GM21381 (cell line): Measurements from ENCODE around the gene RMI1.

Experiments
- ATAC-seq: cut with Tn5 transposase; IDR thresholded peaks from one replicate; pipeline ENCODE4 v1.9.1; 2021; ENCODE audit warnings: mild to moderate bottlenecking, moderate library complexity; ENCODE audit not compliant: unreplicated experiment

The RMI1 gene

DNA sequence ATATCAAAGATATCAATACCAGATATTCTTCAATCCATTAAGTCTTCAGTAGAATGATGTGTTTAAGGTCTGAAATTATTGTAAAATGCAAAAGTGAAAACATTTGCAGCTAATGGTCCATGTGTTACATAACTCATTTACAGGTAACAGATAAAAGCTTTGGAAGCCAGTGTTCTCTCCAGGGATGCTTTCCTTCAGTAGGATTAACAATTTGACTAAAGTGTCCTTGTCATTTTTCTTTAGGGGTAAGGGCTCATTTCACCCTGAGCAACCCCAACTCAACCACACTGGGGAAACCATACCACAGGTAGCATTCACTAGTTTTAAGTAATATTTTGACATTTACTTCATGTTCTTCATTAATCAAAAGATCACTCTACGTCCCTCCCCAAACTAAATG lies 13.5 kb upstream of the RMI1 start:
- no peak for ATAC-seq

DNA sequence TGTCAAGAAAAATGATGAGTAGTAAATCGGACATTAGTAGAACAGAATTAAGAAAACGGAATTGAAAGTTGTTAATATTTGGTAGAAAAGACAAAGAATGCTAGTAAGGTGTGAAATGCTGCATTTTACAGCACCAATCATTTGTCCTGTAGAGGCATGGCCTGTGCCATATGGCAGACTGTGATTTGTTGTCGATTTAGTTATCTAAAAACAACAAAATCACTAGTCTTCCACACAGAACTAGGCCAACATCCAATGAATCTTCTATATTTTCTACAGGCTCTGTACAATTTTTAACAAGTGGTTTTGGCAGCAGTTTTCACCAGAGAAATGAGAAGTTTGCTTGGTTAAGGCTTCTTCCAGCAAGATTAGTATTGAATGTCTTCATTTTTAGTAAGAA lies 11.0 kb upstream of the RMI1 start:
- no peak for ATAC-seq

DNA sequence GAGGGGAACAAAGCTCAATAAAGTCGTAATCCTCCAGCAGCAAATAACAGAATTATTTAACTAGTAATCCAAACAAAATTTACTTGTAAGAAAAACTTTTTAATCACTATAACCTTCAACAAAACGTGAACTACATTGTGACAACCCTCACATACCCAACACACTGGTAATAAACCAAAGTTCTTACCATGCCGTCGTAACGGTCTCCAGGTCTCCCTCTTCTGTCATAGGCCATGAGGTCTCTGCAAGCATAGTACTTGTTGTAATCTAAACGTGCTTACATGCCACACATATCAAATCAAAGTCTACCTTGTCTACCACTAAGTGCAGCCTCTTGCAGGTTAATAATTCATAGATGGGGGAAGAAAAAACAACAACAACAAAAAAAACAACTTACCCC lies 9.1 kb upstream of the RMI1 start:
- ATAC-seq: no peak

DNA sequence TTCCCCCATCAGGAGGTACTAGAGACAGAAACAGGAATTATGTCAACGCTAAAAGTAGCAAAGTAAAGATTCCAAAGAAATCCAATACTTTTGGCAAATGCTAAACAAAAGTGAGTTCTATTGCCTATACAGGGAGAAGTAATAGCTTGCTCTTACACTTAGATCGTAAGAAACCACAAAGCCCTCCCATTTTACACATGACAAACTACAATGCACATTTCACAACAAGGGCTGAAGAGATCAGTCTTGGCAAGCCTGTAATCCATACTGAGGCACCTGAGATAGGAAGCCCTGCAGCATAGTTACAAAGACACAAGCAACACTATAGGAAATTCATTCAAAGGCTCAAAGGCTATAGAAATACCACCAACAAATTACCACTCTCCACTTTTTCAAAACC lies 8.3 kb upstream of the RMI1 start:
- ATAC-seq: no peak

DNA sequence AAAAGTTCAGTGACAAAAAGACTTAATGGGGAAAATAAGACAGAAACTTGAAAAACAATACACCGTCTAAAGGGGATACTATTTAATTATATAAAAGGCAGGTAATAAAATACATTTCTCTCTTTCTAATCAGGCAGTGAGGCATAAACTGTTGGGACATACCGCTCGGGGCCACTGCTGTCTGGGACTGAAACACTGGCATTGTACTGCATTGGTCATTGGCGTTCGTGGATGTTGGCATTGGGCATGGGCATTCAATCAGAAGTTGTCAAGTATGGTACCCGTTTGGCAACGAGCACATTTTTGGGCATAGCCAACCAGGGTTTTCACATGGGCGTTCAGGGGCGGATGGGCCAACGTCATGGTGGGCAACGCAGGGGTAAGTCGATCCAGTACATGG lies 5.3 kb upstream of the RMI1 start:
- no peak for ATAC-seq

DNA sequence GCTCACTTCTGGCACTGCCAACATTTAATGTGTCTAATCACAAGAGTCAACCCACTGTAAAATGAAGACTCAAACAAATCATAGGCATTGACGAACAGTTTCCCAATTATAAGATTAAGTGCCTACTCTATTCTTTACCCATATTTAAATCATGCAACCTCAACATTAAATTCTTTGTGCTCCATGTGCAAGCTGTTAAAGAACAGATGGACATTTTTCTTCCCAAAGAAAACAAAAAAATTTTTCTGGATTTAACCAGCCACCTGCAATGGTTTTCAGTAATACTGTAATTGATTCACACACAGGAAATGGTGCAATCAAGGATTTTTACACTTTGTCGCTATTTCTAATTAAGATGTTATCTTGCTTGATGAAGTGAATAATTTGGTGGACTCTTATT lies 4.2 kb upstream of the RMI1 start:
- ATAC-seq: no peak

DNA sequence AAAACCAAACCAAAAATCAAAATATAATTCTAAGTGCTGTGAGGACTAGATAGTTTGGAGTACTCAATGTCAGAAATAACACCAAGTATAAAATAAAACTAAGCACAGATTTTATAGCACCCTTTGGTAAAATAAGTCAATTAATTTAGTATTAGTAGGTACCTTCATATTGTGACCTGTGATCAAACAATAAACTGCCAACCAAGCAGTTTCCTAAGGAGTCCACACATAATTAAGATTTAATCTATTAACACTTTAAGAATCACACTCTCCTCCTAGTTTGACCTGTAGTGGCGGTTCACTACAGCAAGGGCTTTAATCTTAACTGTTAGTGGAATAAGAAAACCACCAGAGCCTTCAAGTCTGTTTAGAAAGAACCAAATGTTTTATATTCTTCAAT lies 3.4 kb upstream of the RMI1 start:
- no peak for ATAC-seq

DNA sequence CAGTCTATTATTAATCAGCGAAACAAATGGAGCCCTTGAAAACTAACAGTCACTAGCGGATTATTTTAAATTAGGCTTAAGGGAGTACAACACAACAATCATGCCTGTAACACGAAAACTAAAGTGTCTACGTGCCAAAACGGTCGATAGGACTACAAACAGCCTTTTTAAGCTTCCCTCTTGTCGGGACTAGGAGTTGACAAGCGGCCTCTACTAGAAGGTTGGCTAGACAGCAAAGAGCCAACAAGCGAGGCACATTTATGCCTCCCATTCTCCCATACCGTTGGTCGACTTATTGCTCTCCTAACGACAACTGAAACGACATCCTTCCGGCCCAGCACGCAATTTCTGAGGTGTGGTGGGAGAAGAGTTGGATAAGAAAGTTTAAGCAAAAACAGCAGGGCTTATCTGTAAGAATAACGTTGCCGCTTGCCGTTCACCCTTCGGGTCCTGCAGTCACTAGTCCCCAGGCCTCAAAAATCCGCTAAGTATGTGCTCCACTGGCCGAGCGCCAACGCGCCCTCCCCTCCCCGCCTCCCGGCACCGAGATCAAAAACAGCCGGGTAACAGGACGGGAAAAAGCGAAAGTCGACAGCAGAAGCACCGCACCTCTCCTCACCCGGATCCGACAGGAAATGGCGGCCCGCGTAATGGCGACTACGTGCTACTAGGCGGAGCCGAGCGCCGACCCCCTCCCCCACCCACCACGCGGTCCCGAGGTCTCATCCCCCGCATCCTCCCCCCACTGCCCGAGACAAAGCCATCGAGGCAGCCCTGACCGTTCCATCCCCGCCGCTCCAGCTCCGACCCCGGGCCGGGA lies 1.4 kb upstream of the RMI1 start:
- ATAC-seq: peak; percentile 30

DNA sequence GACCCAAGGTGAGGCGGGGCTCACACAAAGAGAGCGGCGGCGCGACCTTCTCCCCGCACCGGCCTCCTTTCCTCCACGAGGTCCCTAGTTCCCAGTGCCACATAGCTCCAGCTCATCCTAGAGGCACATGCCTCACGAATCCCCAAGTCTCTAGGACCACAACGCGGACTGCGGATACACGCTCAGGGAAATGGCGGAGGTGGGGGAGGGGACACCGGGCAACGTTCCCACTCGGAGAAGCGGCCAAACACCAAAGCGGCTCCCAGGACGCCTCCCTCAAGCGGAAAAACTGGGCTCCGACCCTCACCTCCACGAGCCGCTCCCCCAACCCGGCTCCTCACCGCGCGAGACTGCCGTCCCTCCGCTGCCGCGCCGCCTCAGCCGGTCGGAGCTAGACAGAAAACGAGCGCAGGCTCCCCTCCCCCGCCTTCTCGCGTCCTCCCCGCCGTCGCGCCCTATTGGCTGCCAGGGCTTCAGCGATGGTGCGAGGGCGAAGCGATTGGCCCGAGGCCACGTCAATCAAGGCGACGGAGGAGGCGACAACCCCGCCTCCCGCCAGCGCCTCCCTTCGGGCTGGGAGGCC lies 702 bp upstream of the RMI1 start, which contains the start of gene HNRNPK:
TSS of gene HNRNPK (minus strand) at position 404 of the 583 bp plus-strand sequence. CDS start 1,963 bp downstream, outside the sequence.
- ATAC-seq: peak; percentile 80

DNA sequence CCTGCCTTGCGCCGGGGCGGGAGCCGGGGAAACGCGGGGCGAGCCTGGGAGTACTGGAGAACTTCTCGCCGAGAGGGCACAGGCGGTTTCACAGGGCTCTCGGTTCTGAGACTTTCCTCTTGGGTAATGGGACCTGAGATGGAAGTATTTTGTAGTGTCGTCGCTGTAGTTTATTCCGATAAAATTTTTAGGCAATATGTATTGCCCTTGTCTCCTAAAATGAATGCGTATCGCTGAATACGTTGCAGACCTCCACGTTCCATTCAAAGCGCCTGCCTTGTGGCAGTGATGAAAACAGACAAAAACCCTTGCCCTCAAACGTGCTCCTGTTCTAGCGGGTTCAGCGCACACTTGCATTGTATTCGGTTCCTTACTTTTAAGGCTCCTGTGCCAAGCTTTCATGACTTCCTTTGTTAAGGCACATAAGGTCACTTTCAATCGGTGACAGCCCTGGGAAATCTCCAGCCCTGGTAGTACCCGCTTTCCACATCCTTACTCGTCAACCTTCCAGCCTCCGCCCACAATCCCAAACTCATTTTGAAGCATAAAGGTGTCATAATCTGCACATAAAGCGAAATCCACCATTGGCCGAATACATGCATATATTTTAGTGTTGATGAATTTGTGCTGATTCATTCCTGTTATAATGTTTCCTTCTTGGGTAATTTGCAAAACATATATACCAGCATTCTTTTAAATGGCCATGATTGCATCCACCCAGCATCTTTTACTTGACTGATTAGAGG lies 694 bp downstream of the RMI1 start:
- no peak for ATAC-seq

DNA sequence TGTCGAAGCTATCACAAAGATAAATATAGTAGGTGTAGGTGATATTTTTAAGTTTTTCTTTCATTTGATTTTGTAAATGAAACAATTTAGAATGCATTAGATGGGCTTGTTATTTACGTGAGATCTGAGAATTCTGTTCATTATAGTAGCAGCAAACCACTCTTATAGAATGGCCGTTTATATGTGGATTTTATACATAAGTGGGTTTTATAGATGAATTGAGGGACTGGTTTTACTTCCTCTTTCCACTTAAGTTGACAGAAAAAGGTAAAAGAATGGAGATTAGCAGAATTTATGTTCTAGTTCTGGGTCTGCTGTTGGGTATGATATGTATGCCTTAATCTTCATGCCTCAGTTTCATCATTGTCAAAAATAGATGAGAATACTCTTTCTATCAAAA lies 5.6 kb downstream of the RMI1 start:
- no peak for ATAC-seq

DNA sequence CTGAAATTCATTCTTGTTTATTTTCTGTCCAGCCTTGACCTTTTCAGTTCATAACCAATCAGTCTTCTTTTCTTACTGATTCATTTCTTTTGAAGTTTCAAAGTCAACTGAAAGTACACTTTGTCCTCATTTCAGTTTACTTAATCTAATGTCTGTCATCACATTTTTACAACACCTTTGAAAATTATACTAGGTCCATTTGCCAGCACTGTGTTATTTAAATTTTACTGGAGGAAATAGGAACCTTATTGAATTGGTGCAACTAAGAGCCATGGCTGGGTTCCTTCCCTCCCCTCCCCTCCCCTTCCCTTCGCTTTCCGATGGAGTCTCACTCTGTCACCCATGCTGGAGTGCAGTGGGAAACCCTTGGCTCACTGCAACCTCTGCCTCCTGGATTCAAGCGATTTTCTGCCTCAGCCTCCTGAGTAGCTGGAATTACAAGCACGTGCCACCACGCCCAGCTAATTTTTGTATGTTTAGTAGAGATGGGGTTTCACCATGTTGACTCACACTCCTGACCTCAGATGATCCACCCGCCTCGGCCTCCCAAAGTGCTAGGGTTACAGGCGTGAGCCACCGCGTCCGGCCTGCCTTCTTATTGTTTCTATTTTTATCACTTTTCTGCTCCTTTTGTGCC lies 6.3 kb downstream of the RMI1 start:
- ATAC-seq: no peak

DNA sequence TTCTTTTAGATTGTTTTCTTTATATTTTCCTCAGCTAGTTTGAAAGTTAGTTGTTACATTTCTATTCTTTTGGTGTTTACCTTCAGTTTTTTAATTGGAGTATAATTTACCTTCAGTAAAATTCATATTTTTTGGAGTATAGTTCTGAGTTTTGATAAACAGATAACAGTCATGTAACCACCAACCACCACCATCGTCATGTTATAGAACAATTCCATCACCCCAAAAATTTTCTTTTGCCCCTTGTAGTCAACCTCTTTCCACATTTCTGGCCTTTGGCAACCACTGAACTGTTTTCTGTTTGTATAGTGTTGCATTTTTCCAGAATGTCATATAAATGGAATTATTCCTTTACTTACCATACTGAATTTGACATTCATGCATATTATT lies 6.8 kb downstream of the RMI1 start:
- no peak for ATAC-seq

DNA sequence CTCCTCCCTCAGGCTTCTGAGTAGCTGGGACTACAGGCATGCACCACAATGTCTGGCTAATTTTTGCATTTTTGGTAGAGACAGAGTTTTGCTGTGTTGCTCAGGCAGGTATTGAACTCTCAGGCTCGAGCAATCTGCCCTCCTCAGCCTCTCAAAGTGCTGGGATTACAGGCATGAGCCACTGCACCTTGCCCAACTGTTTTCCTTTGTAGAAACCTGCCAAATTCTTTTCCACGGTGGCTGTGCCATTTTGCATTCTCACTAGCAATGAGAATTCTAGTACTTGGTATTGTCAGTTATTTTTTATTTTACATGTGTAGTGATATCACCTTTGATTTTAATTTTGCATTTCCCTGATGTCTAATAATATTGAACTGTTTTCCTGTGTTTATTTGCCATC lies 7.8 kb downstream of the RMI1 start:
- no peak for ATAC-seq

DNA sequence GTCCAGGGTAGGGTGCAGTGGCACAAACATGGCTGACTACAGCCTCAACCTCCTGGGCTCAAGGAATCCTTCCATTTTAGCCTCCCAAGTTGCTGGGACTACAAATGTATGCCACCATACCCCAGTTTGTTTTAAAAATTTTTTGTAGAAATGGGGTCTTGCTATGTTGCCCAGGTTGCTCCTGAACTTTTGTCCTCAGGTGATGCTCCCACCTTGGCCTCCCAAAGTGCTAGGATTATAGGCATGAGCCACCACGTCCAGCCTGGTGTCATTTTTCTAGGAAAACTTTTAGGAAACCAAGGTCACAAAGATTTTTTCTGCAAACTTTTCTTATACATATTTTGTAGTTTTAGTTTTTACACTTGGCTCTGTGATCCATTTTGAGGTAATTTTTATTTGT lies 10.8 kb downstream of the RMI1 start:
- ATAC-seq: no peak

DNA sequence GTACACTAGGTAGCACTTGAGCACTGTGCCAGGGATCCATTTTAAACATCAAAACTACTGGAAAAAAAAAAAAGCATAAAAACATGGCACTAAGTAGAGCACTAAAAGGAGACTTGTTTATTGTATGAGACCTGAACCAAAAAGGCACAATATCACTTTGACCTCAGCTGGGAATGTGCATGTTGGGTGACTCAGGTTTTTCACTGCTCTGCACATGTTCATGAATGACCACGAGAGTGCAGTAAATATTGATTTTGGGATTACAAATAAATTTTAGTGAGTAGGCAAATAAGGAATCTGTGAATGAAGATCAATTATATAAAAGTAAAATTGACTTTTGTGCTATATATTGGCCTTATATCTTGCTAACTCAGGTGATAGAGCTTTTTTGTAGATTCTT lies 11.8 kb downstream of the RMI1 start:
- ATAC-seq: no peak

DNA sequence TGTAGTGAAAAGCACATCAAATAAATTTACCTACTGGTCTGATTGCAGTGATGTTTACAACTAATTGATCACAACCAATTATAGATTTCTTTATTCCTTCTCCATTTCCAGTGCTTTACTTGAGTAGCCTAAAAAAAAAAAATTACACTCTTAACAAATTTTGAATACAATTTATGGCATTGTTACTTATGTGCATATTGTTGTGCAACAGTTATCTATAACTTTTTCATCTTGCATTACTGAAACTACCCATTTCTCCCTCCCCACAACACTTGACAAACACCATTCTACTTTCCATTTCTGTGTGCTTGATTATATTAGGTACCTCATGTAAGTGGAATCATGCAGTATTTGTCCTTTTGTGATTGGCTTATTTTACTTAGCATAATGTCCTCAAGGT lies 12.3 kb downstream of the RMI1 start:
- ATAC-seq: no peak

DNA sequence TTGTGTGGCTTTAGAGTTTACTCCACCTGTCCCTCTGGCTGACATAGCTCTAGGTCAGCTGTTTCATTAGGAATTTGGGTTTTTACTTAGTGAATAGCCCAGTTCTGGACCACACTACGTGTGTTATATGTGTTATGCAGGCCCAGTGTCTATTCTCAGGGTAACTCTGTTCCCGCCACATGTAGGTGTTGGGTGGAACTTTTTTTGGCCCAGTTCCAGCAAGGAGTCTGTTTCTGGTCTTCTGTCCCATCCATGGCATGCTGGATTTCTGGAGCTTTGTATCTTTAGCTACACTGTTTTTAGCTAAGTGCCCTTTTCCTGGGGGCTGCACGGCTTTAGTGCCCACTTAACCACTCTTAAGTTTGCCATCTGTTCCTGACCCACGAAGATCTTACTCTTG lies 15.5 kb downstream of the RMI1 start:
- no peak for ATAC-seq

DNA sequence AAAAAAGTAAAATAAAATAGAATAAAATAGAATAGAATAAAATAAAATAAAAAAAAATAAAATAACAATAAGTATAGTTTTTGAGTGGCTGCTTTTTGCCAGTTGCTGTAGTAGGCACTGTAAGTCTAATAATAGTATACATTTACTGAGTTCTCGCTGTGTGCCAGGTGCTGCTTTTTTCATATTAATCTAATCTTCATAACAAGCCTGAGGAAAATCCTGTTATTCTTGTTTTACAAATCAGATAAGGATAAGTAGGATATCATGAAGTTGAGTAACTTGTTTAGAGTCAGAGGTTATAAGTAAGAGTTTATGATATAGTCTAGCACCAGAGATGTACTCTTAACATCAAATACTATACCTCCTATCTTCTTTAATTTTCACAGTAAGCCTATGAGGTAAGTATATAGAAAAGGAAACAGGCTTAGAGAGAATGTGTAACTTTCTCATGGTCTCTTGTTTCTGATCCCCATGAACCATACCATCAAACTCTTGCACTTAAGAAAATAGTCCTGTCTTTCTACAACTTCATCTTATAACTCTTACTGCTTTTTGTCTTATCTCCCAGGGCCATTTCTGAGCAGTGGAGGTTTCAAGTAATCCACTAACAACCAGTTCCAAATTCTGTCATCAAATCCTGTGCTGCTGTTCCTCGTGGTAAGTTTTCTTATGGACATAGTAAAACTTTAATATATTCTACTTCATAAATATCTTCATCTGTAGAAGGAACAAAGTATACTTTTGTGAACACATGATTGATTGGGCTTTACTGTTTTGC lies 18.7 kb downstream of the RMI1 start:
- no peak for ATAC-seq

DNA sequence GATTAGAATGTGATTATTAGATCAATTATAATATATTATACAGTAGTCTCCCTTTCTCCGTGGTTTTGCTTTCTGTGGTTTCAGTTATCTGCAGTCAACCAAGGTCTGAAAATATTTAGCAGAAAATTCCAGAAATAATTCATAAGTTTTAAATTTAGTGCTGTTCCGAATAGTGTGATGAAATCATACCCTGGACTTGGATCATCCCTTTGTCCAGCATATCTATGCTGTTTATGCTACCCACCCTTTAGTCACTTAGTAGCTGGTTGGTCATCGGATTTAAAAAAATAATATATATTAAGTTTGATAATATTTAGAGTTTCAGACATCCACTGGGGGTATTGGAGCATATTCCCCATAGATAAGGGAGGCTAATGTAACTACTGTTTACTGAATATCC lies 19.6 kb downstream of the RMI1 start:
- ATAC-seq: no peak

DNA sequence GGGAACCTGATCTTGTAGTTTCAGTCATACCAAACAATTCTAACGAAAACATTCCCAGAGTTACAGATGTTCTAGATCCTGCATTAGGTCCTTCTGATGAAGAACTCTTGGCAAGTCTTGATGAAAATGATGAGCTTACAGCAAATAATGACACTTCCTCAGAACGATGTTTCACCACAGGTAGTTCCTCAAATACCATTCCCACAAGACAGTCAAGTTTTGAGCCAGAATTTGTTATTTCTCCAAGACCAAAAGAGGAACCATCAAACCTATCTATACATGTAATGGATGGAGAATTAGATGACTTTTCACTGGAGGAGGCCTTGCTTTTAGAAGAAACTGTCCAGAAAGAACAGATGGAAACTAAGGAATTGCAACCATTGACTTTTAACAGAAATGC lies 21.0 kb downstream of the RMI1 start:
- no peak for ATAC-seq
